Measurements from ENCODE around the gene ALOX15B.
"Not testable (repeated sequence)": the region's sequence is repeated elsewhere in the genome, so short reads cannot be mapped to it uniquely, and the experiment has no call there.

Gene ALOX15B

DNA sequence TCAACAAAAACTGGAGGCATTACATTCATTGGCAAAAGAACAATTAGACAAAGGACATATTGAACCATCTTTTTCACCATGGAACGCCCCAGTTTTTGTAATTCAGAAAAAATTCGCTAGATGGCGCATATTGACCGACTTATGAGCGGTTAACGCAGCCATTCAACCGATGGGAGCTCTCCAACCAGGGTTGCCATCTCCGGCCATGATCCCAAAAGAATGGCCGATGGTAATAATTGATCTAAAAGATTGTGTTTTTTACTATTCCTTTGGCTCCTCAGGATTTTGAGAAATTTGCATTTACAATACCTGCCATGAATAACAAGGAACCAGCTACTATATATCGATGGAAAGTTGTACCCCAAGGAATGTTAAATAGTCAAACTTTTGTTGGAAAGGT lies 21.4 kb downstream of the ALOX15B start:
- DNase-seq (ENCODE audit: low spot score) (peak; percentile 62), FAIRE-seq (no peak)

DNA sequence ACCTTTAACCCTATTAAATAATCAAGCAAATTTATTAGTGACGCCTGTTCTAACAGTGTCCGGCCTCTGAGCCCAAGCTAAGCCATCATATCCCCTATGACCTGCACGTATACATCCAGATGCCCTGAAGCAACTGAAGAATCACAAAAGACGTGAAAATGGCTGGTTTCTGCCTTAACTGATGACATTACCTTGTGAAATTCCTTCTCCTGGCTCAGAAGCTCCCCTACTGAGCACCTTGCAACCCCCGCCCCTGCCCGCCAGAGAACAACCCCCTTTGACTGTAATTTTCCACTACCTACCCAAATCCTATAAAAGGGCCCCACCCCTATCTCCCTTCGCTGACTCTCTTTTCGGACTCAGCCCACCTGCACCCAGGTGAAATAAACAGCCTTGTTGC lies 23.0 kb downstream of the ALOX15B start:
- not testable (repeated sequence) for FAIRE-seq

DNA sequence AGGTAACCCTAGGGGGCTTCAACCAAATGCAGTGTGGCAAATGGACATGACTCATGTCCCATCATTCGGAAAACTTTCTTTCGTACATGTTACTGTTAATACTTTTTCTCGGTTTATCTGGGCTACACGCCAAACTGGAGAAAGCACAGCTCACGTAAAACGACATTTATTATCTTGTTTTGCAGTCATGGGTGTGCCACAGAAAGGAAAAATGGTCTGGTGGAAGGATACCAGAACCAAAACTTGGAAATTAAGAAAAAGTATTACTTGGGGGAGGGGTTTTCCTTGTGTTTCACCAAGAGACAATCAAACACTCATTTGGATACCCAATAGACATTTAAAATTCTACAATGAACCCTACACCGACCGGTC lies 23.6 kb downstream of the ALOX15B start:
- no peak for FAIRE-seq
- no peak for DNase-seq (ENCODE audit: low spot score)

More for the DNA sequence above, 23.0 kb downstream of the ALOX15B start:
- DNase-seq (ENCODE audit: low spot score), result not testable (repeated sequence)

DNA sequence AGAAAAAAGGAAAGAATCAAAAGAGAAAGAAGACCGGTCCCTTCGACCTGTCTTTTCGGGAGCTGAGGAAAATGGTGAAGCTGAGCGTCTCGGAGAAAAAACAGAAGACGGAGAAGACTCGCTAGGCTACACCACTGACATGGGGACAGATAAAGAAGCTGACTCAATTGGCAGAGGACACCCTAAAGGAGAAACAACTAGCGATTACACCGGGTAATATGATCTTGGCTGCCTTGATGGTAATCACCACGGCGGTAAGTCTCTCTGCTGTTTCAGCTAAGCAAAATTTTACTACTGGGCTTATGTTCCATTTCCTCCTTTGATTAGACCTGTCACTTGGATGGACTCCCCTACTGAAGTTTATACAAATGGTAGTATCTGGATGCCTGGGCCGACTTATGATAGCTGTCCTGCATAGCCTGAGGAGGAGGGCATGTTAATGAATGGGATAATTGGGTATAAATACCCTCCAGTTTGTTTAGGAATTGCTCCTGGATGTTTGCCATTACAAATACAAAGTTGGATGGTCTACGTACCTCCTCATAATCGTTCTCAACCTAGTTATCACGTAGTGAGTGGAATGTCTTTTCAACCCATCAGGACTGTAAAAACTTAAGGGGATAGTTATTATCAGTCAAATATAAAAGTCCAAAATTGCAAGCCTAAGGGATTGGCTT lies 24.1 kb downstream of the ALOX15B start:
- FAIRE-seq, result no peak
- no peak for DNase-seq (ENCODE audit: low spot score)

DNA sequence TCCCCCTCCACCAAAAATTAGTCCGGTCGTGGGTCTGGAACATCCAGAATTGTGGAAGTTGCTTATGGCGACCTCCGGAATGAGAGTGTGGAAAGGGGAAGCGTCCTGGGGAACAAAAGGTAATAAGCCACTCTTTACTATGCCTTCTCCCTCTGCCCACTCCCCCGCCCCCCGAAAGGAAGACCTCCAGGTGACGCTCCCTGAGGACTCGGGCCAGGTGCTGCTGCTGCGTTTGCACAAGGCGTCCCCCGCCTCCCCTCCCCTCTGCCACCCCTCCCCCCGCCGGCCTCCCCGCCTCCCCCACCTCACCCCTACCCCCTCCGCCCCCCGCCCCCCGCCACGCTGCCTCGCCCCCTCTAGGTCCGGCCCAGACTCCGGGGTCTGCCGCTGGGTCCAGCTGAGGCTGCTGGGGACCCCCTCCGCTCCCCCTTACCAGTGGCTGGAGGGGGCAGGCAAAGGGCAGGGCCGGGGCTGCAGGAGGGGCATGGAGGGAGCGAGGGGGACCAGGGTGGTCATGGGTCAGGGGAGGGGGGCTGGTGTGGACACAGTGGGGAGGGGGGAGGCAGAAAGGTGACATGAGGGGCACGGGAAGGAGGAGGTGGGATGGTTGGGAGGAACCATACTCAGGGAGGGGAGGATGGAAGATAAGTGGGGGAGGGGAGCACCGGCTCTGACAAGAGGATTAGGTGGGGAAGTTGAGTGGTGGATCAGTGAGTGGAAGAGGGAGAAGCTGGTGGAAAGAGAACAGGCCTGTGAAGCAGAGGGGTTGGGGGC lies 25.1 kb downstream of the ALOX15B start:
- DNase-seq (ENCODE audit: low spot score) (no peak), FAIRE-seq (no peak)

DNA sequence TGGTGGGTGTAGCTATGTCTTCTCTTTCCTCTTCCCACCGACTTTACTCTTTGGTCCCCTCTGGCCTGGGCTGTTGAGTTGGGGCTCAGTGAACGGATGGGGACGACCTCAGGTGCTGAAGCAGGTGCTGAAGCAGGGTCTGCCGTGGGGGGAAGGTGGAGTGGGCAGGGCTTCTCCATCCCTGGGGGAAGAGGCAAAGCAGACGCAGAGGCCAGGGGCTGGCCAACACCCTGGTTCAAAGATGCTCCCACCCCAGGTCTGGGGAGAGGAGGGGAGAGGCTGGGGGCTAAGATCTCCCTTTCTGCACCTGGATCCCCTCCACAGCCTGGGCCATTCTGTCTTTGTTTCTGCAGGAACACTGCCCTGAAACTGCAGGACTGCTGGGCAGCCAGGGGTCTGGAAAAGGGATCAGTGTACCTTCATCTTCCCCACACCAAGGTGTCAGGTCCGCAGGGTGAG lies 25.7 kb downstream of the ALOX15B start:
- DNase-seq (ENCODE audit: low spot score), result no peak
- no peak for FAIRE-seq

DNA sequence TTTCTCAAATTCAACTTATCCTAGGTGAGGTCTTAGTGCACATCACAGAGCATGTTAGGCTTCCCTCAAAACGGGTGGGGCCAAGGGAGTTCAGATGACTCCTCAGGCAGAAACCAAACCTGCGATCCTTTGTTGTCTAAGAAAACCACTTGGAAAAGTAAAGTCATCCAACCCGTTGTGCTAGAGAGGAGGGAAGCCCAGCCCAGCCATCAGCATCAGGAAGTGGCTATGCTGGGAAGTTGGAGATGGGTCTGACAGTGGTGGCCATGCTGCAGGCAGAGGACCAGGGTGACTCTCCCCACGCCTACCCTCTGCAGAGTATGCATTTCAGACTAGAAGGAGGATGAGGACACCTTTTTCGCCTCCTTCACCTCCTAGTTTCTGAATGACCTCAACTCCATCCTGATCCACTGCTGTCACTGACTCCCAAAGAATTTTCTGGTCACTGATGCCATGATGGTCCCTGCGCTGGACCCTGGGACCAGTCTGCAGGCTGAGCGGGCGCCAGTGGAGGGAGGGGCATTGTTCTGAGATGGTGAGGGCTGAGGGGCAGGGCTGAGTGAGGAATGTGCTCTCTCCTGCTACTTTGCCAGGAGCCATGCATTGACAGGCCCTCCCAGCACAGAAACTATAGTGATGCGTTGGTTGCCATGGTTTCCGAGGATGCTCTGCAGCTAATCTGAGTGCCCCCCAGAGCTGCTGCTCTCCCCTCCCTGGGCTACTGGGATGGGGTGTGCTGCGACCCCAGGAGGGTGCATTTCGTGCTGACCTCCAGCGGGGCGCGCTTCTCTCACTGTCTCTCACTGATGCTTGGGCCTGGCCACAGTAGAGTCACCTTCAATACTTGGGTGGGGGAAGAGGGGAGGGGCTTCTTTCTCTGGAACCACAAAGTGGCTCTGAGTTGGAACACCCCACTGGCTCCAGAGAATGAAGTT lies 28.2 kb downstream of the ALOX15B start:
- no peak for DNase-seq (ENCODE audit: low spot score)
- no peak for FAIRE-seq

DNA sequence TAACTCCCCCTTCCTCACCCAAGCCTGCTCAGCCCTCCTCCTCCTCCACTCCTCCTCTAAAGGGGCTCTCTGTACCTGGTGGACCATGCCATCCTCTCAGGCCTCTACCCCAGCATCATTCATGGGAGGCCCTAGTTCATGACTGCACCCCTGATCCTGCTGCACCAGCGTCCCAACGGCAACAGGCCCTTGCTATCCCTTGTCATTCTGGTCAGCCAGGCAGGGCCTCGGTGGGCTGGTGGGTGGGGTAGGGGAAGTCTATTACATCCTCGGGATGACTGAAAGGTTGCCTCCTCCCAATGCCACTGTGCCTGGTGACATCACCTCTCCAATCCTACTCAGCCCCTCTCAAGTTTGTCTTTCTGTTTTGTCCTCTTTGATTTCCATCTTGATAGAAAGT lies 28.9 kb downstream of the ALOX15B start:
- FAIRE-seq (no peak), DNase-seq (ENCODE audit: low spot score) (no peak)

DNA sequence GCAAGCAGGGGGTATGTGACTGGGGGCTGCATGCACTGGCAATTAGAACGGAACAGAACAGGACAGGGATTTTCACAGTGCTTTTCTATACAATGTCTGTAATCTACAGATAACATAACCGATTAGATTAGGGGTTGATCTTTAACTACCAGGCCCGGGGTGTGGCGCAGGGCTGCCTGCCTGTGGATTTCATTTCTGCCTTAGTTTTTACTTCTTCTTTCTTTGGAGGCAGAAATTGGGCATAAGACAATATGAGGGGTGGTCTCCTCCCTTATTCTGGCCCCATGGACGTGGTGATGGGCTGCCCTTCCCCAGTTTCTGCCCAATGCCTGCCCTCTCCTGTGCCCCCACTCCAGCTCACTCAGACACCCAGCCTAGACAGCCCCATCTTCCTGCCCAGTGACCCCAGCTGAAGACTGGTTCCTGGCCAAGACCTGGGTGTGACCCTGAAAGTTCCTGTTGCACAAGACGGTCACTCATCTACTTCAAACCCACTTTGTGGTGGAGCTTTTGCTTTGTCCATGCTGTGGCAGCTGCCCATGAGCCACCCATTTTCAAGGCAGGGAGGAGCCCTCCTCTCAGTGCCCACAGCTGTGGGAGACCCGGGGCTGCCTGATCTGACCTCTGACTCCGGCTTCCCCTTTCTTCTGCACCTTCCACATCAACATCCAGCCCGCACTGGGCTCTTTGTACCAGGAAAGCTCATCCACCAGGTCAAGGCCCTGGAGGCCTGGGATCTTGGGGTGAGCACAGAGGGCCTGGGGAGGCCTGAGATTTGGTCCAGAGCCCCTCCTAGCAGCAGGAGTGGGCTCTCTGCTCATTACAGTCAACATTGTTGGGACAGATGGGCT lies 30.1 kb downstream of the ALOX15B start:
- DNase-seq (ENCODE audit: low spot score) (no peak), FAIRE-seq (no peak)

DNA sequence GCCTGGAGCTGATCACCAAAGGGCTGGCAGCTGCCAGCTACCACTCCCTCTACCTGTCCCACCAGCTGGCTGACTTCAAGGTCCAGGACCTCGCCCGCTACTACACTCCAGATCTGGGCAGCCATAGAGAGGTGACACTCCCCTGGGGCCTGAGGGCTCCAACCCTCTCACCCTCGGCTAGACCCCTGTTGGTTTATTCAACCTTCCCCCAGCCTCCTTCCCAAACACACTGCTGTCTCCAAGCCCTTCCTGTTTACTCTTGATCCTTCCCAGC lies 30.7 kb downstream of the ALOX15B start:
- no peak for DNase-seq (ENCODE audit: low spot score)
- FAIRE-seq, result no peak

DNA sequence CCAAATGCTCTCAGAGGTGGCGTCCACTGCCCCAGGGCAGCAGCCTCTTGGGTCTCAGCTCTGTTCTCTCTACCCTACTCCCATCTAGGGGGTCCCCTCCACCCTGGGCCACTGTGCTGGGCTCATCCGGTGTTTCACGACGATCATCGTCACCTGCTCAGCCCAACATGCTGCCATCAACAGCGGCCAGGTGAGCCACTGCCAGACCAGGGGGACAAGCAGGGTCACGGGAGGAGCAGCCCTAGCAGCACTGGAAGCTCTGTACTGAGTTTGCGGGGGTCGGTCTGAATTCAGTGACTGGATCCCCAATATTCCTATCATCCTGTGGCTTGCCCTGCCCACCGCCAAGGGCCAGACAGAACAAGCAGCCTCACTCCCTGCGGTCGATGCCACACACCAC lies 32.6 kb downstream of the ALOX15B start:
- DNase-seq (ENCODE audit: low spot score) (no peak), FAIRE-seq (no peak)

DNA sequence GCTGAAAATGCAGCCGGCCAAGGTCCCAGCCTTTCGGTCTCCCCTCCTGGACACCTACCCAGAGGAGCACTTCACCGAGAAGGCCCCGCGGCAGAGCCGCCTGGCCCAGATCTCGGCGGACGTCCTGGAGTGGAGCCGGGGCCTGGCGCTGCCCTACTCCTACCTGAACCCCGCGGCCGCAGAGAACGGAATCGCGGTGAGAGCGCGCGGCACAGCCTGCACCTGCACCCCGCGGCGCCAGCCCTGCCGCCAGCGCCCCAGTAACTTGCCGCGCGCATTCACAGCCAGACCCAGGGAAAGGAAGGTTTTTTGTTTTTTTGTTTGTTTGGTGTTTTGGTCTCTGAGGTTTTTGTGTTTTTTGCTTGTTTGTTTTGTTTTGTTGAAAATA lies 33.5 kb downstream of the ALOX15B start:
- FAIRE-seq (no peak), DNase-seq (ENCODE audit: low spot score) (no peak)

DNA sequence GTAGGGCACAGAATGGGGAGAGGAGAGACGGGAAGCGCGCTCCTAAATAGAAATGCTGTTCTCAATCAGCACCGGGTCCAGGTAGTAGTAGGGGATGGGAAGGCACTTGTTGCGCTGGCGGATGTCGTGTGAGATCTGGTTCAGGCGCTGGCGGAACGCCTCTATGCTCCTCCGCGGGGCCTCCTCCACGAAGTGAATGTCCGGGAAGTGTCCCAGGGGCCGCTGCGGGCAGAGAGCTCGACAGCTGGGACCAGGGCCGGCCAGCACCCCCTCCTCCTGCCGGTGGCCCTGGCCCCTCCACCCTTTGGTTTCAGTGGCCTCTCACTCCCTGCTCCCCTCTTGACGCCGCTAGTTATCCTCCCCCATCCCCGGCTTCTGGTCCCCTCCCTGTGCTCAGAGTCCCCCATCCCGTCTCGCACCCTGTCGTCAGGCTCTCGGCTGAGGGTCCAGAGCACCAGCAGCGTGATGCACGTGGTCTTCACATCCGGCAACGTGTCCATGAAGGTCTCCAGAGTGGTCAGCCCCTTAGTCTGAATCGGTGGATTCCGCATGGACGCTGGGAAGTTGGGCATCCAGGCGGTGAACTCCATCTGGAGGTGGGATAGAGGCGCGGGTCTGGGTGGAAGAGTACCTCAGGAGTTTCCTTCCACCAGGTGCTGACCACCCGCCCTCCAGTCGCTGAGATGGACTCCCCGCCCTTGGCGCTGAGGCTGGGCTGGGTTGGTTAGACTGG lies 34.0 kb downstream of the ALOX15B start:
- no peak for FAIRE-seq

DNA sequence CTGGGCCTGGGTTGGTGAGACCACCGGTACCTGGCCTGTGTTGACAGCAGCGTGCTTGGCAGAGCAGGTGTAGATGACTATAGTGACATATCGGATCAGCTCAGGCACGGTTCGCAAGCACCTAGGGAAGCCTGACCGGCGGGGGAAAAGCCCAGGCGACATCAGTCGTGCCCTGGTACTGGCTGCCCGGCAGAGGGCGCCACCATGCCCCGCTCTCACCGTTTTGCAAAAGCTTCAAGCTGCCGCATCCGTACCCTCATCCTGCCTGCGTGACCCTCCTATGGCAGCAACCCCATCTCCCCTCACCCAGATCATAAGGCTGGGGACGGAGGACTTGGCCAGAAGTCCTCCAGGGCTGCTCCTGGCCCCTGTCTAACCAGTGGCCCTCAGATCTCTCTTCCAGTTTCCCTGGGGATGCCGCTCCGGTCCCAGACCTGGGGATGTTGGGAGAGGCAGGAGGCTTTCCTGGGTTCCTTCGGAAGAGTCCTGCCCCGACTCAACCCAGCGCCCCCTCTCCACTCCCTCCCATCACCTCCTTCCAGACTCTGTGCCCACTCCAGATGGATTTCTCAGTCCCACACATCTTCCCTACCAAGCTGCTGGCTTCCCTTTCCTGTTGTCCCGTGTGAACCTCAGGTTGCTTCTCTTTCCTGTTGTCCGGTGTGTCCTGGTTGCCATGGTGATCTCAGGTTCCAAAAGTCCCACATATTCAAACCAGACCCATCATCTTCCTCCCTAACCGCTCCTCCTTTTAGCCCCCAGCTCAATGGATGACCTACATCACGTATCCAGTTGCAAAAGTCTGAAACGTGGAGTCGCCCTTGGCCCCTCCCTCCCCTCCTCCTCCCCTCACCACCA lies 35.0 kb downstream of the ALOX15B start:
- peak; percentile 75 for DNase-seq (ENCODE audit: low spot score)
- no peak for FAIRE-seq

More for the DNA sequence above, 34.0 kb downstream of the ALOX15B start:
- no peak for DNase-seq (ENCODE audit: low spot score)

DNA sequence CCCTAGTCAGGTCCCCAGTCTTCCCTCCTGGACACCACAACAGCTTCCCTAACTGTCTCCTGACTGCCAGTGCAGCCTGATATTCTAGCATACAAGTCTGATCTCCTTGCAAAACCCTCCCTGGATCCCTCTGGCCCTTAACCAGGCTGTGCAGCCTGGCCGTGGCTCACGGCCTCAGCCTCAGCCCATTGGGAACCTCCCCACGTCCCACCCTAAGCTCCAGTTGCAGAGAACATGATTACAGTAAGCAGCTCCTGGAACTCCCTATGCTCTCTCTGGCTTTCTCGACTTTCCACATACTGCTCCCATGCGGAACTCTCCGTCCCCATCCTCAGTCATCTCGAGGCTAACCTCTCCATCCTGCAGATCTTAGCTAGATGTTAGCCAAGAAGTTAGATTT lies 35.7 kb downstream of the ALOX15B start:
- FAIRE-seq (no peak), DNase-seq (ENCODE audit: low spot score) (no peak)

DNA sequence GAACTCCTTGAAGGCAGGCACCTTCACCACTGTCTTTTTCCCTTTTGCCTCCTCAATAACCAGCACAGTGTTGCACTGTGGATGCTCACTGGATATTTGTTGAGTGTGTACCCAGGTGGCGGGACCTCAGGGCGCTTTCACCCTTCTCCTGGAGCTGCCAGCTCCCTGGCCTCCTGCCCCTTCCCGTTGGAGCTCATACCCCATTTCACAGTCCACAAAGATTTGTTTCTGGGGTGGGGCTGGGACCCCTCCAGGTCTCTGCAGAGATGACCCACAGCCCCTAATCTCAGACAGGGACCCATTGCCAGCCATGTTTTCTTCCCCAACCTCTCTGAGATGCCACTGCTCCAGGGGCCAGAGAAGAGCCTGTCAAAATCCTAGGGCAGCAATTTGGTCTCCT lies 36.2 kb downstream of the ALOX15B start:
- DNase-seq (ENCODE audit: low spot score) (no peak), FAIRE-seq (no peak)

DNA sequence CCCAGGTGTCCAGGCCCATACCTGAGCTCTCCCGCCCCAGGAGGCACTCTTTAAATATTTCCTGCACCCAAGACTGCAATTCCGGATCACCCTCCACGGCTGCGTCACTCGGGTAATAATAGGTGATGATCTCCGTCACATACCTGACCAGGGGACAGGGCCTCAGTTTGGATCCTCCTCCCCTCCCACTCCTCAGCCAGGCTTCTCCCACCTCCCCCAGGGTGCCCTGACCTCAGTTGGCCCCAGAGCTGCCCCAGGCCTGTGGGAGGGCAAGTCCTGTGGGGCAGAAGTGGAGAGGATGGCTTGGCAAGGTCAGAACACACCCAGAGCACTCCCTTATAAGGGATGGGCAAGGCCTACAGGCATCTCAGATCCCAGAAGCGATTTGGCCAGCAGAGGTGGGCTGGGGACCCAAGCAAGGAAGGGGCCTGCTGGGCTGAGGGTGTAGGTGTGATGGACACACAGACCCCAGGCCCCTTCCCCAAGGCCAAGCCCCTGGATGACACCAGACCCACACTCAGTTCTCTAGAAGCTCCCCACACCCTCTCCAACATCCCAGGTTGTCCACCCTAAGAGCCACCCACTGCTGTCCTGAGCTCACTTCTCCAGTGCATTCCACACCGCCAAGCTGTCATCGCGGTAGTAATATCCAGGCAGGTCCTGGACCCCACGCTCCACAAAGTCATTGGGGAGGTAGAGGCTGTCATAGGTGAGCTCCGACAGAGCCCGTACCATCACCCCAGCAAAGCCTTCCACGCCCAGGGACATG lies 36.9 kb downstream of the ALOX15B start:
- FAIRE-seq (no peak), DNase-seq (ENCODE audit: low spot score) (no peak)

DNA sequence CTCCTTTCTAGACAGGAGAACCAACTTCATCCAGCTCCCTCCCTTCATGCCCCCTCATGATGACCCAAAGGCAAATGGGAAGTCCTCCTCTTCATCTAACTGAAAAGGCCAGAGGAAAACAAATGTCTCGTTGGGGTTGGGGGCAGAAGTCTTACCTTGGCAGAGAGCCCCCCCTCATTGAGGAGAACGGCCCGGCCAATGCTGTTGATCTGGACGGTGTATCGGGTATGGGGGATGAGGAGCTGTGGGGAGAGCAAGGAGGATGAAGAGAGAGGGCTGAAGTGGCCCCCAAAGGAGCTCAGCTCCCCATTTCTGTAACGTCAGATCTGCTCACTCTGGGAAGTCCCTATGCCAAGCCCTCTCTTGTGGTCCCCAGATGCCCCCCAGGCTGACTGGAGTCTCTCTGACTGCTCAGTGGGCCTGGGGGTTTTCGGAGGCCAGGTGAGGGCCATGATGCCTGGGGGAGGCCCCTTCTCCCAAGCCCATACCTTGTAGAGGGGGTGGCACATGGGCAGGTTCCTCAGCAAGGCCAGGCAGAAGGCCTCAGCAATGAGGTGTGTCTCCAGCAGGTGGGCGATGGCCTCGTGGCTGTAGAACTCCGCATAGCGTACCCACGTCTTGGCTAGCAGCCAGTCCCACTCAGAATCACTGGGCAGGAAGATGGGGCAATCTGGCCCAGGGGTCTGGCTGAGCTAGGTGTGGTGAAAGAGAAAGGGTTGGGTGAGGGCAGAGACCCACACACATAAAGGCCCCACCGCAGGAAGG lies 37.8 kb downstream of the ALOX15B start:
- DNase-seq (ENCODE audit: low spot score) (no peak), FAIRE-seq (no peak)
